HG03342 (cell line): ENCODE results near the gene INHA.

Experiments used
- ATAC-seq: cut with Tn5 transposase; IDR thresholded peaks from one replicate; pipeline ENCODE4 v1.9.1; 2021; ENCODE audit warnings: mild to moderate bottlenecking, moderate library complexity; ENCODE audit not compliant: unreplicated experiment

INHA gene

DNA sequence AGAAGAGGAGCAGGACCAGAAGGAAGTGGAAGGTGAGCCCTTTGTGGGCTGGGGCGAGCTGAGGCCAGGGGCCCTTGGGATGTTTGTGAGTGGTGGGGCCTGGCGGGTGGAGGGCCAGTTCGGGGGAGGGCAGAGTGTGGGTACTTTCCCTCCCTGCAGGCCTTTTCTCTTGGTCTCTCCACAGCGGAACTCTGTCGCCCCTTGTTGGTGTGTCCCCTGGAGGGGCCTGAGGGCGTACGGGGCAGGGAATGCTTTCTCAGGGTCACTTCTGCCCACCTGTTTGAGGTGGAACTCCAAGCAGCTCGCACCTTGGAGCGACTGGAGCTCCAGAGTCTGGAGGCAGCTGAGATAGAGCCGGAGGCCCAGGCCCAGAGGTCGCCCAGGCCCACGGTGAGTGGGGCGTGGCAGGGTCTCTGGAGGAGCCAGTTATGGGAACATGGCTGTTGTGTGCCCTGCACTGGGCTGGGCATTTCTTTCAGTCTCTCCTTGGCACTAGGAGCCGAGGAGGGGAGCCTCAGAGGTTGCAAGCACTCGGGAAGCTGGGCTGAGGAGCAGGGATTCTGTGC is 36.4 kb downstream of the INHA start:
- ATAC-seq: no peak

GRCh38 chr2:219609149-219609750 is 37.1 kb downstream of the INHA start:
- no peak for ATAC-seq

- no peak for ATAC-seq
Observed at GRCh38 chr2:219611306-219611705, 39.2 kb downstream of the INHA start.

DNA sequence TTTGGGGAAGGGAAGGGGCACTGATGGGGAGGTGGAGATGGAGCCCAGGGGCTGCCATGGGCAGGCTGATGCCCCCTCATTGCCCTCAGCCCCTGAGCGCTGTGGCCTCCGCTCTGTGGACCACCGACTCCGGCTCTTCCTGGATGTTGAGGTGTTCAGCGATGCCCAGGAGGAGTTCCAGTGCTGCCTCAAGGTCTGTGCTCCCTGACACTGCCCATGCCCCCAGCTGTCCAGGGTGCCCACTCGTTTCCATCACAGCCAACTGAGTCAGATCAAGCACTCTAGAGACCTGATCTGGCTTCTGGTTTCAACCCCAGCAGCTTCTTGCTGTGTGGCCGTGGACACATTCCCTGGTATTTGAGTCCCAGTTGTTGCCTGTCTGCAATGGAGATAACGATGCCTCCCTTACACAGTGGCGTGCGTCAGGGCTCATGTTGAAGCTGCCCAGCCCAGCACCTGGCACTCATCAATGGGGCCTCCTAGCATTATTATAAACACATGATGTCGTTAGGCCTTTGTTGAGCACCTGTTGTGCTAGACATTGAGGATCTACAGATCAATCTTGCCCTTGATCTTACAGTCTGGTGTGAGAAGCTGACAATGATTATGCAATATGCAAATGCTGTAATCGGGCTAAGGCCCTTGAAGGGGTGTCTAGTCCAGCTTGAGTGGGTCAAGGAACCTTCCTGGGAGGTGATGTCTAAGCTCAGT is 39.9 kb downstream of the INHA start:
- no peak for ATAC-seq

- no peak for ATAC-seq
Observed at GRCh38 chr2:219612577-219613286, 40.6 kb downstream of the INHA start.

GRCh38 chr2:219613461-219614070 is 41.5 kb downstream of the INHA start:
- no peak for ATAC-seq

DNA sequence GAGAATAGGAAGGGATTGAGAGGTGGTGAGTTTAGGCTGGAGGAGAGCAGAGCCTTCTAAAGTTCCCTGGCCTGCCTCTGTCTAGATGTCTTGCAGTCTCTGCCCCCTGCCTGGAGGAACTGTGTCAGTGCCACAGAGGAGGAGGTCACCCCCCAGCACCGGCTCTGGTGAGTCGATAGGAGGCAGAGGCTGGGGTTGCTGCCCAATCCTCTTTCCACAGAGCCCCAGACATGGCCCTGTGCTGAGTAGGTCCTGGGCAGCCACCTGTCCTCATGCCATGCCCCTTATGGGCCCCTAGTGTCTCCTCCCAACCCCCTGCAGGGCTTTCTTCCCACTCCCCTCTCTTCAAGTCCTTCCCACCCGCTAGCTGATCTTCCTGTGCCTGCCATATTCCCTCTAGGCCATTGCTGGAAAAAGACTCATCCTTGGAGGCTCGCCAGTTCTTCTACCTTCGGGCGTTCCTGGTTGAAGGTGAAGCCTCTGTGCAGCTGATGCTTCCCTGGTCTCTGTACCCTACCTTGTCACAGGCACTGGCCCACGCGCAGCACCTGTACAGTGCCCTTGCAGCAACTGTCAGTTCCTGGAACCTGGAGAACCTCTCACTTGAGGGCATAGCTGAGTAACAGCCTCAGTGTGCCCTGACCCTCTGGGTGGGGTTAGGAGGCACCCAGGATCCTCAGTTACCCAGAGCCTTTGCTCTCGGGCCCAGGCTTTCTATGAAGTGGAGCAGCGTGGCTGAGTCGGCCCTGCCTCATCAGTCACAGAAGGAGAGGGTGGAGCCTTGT is 42.2 kb downstream of the INHA start:
- ATAC-seq: no peak

DNA sequence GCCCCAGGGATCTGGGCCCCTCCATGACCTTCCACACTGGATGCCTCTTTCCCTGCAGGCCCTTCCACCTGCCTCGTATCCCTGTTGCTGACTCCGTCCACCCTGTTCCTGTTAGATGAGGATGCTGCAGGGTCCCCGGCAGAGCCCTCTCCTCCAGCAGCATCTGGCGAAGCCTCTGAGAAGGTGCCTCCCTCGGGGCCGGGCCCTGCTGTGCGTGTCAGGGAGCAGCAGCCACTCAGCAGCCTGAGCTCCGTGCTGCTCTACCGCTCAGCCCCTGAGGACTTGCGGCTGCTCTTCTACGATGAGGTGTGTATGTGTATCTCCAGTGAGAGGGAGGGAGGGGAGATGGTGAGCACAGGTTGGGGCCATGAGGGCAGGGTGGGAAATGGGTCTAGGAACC is 42.9 kb downstream of the INHA start:
- no peak for ATAC-seq

- no peak for ATAC-seq
Observed at GRCh38 chr2:219615894-219616293, 43.8 kb downstream of the INHA start.

- ATAC-seq: no peak
Observed at GRCh38 chr2:219616550-219616949, 44.4 kb downstream of the INHA start.

- no peak for ATAC-seq
Observed at GRCh38 chr2:219618733-219619122, 46.6 kb downstream of the INHA start.

GRCh38 chr2:219619235-219619634 is 47.1 kb downstream of the INHA start:
- ATAC-seq: no peak

- no peak for ATAC-seq
Observed at GRCh38 chr2:219620546-219620945, 48.4 kb downstream of the INHA start.

DNA sequence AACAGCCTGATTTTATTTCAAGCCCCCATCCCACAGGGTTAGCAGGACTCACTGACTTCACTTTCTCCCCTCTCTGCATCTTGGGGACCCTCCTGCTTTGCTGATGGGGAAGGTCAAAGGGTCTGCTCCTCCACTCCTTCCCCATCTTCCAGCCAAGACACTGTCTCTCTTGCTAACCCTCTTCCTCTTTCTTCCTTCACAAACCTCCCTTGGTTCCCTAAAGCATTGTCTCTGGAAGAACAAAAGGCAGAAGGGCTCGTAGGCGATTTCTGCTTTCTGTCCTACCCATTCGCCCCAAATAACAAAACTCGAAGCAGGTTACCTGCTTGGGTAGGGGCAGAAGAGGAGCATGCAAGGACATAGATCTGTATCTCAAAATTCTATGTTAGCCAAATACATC is 49.8 kb downstream of the INHA start:
- no peak for ATAC-seq

- ATAC-seq: no peak
Observed at GRCh38 chr2:219622472-219622871, 50.4 kb downstream of the INHA start.

DNA sequence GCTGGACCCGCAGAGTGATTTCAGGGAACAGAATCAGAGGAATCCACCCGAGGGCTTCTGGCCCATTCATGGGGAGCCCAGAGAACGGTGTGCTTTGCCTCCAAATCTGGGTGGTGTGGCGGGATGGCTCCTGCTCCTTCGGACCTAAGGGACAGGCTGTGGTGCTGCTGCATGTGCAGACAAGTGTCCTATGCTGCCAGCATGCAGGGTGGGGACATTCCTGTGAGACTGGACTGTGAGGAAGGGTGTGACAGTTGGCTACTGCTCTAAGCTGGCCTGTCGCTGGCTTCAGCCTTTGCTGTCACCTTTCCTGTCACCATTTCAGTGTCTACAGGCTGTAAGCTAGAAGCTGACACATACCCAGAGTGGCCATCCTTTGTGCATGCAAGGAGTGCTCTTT is 52.5 kb downstream of the INHA start:
- ATAC-seq: no peak

DNA sequence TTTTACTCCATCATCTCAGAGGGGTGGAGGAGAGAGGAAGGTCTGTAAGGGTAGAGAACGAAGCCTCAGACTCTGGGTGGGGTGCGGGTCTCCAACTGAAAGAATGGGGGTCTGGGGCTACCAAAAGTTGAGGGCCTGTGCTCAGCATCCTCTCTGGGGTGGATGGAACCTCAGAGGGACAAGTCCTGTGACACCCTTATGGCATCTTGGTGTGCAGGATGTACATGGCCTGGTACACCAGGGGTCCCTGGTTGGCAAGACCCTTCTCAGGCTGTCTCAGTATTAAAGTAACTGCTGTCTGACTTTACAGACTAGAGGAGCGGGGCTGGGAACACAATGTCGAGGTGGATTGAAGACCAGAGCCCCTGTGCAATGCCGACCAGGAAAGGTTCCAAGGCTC is 53.1 kb downstream of the INHA start:
- ATAC-seq: no peak
